GM23248 (cell line): Measurements from ENCODE around the gene TKT.

Experiments used
- EZH2 ChIP-seq: fragments of 200-600 bp; sonication (generic); IDR thresholded peaks from 2 replicates; pipeline ENCODE4 v1.6.1; 2018; ENCODE audit warnings: antibody characterized with exemption, mild to moderate bottlenecking; ENCODE audit not compliant: insufficient read depth, poor library complexity, severe bottlenecking
- EZH2phosphoT487 ChIP-seq: fragments of 200-600 bp; sonication (generic); IDR thresholded peaks from 2 replicates; pipeline ENCODE4 v1.6.1; 2018; ENCODE audit warnings: antibody characterized with exemption, moderate library complexity, mild to moderate bottlenecking, low read depth; ENCODE audit not compliant: insufficient read depth

- TF ChIP-seq EZH2 (no peak), EZH2phosphoT487 (no peak)
Observed at GRCh38 chr3:53235545-53235944, 20.3 kb downstream of the TKT start.
